MM.1S (cell line): ENCODE results near the gene FBXW7.

Source experiments
- DNase-seq: peaks from one replicate; pipeline ENCODE4 v3.0.0-alpha.2; 2015
- H2AFZ ChIP-seq: fragments of 300-600 bp; sonication (generic); 2 replicates; pipeline ENCODE4 v1.6.0; 2016; ENCODE audit warnings: antibody characterized with exemption, low read length
- H3F3A ChIP-seq: fragments of 300-600 bp; sonication (generic); 2 replicates; pipeline ENCODE4 v1.6.1; 2016; ENCODE audit warnings: mild to moderate bottlenecking, antibody characterized with exemption, low read length, moderate library complexity, mixed read lengths; ENCODE audit not compliant: insufficient read depth
- H3K27ac ChIP-seq: fragments of 300-600 bp; sonication (generic); 2 replicates; pipeline ENCODE4 v1.5.1; 2016; ENCODE audit warnings: mild to moderate bottlenecking, low read length
- H3K27me3 ChIP-seq: fragments of 300-600 bp; sonication (generic); replicated peaks from 2 replicates; pipeline ENCODE4 v1.6.0; 2016; ENCODE audit warnings: low read length; ENCODE audit not compliant: insufficient read depth
- H3K36me3 ChIP-seq: fragments of 300-600 bp; sonication (generic); replicated peaks from 2 replicates; pipeline ENCODE4 v1.6.1; 2016; ENCODE audit warnings: mild to moderate bottlenecking, low read length, mixed read lengths; ENCODE audit not compliant: insufficient read depth
- H3K4me1 ChIP-seq: fragments of 300-600 bp; sonication (generic); 2 replicates; pipeline ENCODE4 v1.6.1; 2016; ENCODE audit warnings: low read length, mixed read lengths
- H3K4me2 ChIP-seq: fragments of 300-600 bp; sonication (generic); 2 replicates; pipeline ENCODE4 v1.6.0; 2016; ENCODE audit warnings: low read depth, low read length
- H3K4me3 ChIP-seq: fragments of 300-600 bp; sonication (generic); 2 replicates; pipeline ENCODE4 v1.5.1; 2016; ENCODE audit warnings: low read length, mixed read lengths
- H3K79me2 ChIP-seq: fragments of 300-600 bp; sonication (generic); 2 replicates; pipeline ENCODE4 v1.6.1; 2016; ENCODE audit warnings: mixed run types, low read length, mixed read lengths
- H3K9ac ChIP-seq: fragments of 300-600 bp; sonication (generic); 2 replicates; pipeline ENCODE4 v1.6.1; 2016; ENCODE audit warnings: low read length, mixed read lengths
- H3K9me2 ChIP-seq: fragments of 300-600 bp; sonication (generic); replicated peaks from 2 replicates; pipeline ENCODE4 v1.6.1; 2016; ENCODE audit warnings: mild to moderate bottlenecking, low read length, mixed read lengths; ENCODE audit not compliant: insufficient read depth
- H3K9me3 ChIP-seq: fragments of 300-600 bp; sonication (generic); replicated peaks from 2 replicates; pipeline ENCODE4 v1.6.1; 2016; ENCODE audit warnings: mild to moderate bottlenecking, low read length, mixed read lengths; ENCODE audit not compliant: insufficient read depth
- H4K20me1 ChIP-seq: fragments of 300-600 bp; sonication (generic); 2 replicates; pipeline ENCODE4 v1.6.1; 2016; ENCODE audit warnings: mild to moderate bottlenecking, low read length, moderate library complexity, mixed read lengths; ENCODE audit not compliant: insufficient read depth
- EZH2 ChIP-seq: fragments of 300-600 bp; sonication (generic); optimal IDR thresholded peaks from 2 replicates; pipeline ENCODE3; 2017; ENCODE audit warnings: low read depth, mild to moderate bottlenecking, antibody characterized with exemption, low read length, mixed read lengths
- EZH2phosphoT487 ChIP-seq: fragments of 300-600 bp; sonication (generic); IDR thresholded peaks from 2 replicates; pipeline ENCODE4 v1.6.1; 2018; ENCODE audit warnings: antibody characterized with exemption, low read length
- TF ChIP-seq, protein P1 (sequence below): fragments of 300-600 bp; sonication (generic); IDR thresholded peaks from 2 replicates; pipeline ENCODE4 v1.5.1; 2016; ENCODE audit warnings: antibody characterized with exemption, low read length, mixed read lengths

Gene FBXW7

DNA sequence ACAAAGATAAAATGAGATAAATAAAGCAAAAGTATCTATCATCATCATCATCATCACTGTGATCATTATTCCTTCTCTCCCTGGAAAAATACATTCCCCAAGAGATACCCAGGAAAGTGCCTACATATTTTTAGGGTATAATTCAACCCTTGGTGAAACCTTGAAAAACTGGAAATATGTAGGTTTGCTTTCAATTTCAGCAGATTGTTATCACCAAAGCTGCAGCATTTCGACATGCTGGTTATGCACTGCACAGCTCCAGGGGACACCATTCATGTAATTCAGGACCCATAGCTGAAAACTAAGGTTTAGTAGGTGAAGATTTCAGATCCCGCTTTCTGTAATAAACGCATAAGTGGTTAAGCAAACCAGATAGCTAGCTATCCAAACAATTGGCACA lies 28.4 kb upstream of the FBXW7 start:
- H2AFZ ChIP-seq = no peak overlapping the region
- H3K36me3 ChIP-seq = no peaks in the 10 kb centered on the region
- TF ChIP-seq EZH2 = no peak
- TF ChIP-seq, protein P1, sequence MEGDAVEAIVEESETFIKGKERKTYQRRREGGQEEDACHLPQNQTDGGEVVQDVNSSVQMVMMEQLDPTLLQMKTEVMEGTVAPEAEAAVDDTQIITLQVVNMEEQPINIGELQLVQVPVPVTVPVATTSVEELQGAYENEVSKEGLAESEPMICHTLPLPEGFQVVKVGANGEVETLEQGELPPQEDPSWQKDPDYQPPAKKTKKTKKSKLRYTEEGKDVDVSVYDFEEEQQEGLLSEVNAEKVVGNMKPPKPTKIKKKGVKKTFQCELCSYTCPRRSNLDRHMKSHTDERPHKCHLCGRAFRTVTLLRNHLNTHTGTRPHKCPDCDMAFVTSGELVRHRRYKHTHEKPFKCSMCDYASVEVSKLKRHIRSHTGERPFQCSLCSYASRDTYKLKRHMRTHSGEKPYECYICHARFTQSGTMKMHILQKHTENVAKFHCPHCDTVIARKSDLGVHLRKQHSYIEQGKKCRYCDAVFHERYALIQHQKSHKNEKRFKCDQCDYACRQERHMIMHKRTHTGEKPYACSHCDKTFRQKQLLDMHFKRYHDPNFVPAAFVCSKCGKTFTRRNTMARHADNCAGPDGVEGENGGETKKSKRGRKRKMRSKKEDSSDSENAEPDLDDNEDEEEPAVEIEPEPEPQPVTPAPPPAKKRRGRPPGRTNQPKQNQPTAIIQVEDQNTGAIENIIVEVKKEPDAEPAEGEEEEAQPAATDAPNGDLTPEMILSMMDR = no peak
- TF ChIP-seq EZH2phosphoT487 = no peak
- H3K27ac ChIP-seq = no peak overlapping the region
- H4K20me1 ChIP-seq = no peaks in the 10 kb centered on the region
- no peaks in the 10 kb centered on the region for H3K79me2 ChIP-seq
- DNase-seq = no peak
- H3K9ac ChIP-seq = no peak overlapping the region
- H3K9me3 ChIP-seq = no peaks in the 10 kb centered on the region
- no peak overlapping the region for H3K4me3 ChIP-seq
- H3F3A ChIP-seq = no peaks in the 10 kb centered on the region
- H3K9me2 ChIP-seq = no peaks in the 10 kb centered on the region
- no peak overlapping the region for H3K4me2 ChIP-seq
- no peaks in the 10 kb centered on the region for H3K27me3 ChIP-seq
- no peaks in the 10 kb centered on the region for H3K4me1 ChIP-seq

DNA sequence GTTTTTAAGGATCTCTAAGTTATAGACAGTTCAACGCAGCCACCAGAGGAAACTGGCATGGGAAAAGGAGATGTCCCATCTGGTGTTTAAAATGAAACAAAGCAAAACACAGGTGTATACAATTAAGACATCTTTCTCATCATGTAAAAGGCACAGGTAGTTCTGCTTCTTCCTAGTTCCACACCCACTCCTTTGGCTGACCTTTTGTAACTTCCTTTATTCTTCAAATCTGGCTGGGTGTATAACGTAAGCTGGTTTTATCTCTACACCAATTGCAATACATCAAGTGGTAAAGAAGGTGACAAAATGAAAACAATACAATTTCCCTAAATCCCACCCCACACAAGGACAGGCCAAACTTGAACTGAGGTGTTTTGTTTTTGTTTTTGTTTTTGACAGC lies 27.3 kb upstream of the FBXW7 start:
- Histone ChIP-seq H3K9ac (no peak overlapping the region), H3K4me3 (no peak overlapping the region), H3K4me2 (no peak overlapping the region), H3K36me3 (no peaks in the 10 kb centered on the region), H3K27ac (no peak overlapping the region), H3K9me2 (no peaks in the 10 kb centered on the region), H3K9me3 (no peaks in the 10 kb centered on the region), H3K27me3 (no peaks in the 10 kb centered on the region), H3F3A (no peaks in the 10 kb centered on the region), H3K4me1 (no peaks in the 10 kb centered on the region), H2AFZ (no peak overlapping the region), H3K79me2 (no peaks in the 10 kb centered on the region), H4K20me1 (no peaks in the 10 kb centered on the region)
- TF ChIP-seq EZH2phosphoT487 (no peak), EZH2 (no peak)
- TF ChIP-seq, protein P1 = no peak
- DNase-seq = no peak

DNA sequence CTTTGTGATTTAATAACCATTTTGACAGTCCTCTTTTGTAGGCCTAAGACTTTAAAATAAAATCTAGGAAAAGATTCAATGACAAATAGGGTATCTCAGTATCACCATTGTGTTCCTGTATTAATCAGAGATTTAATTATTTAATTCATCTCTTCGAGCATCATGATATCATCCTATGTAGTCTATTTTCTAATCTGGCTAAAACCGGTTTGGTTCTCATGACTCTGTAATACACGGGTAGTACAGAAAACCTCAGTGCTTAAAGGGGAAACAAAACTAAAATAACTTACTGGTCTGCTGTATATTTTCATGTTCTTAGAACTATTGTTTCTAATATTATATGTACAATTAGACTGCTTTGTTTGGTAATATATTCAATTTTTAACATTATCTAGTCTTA lies 23.7 kb upstream of the FBXW7 start:
- H3K4me2 ChIP-seq = peak overlapping the region; percentile 4; the same call in 1 of the 2 replicates
- H2AFZ ChIP-seq = no peak overlapping the region
- DNase-seq = peak; percentile 9
- H3K27ac ChIP-seq = no peak overlapping the region
- TF ChIP-seq EZH2 (no peak), EZH2phosphoT487 (no peak)
- TF ChIP-seq, protein P1 = no peak
- no peak overlapping the region for H3K9ac ChIP-seq
- no peaks in the 10 kb centered on the region for H3K9me2 ChIP-seq
- no peaks in the 10 kb centered on the region for H3K27me3 ChIP-seq
- no peaks in the 10 kb centered on the region for H3K36me3 ChIP-seq
- peaks cover 10% of the 10 kb centered on the region for H3K4me1 ChIP-seq
- H3K9me3 ChIP-seq = no peaks in the 10 kb centered on the region
- H3K79me2 ChIP-seq = no peaks in the 10 kb centered on the region
- H3F3A ChIP-seq = peaks cover 10% of the 10 kb centered on the region
- no peak overlapping the region for H3K4me3 ChIP-seq
- H4K20me1 ChIP-seq = no peaks in the 10 kb centered on the region
